Measurements from ENCODE around the gene KIF1B.

The KIF1B gene

GRCh38 chr1:10325521-10325920, 115.2 kb downstream of the KIF1B start:
- ChIA-PET POLR2A (no interaction called here), CTCF (no interaction called here)
- DNase-seq (ENCODE audit: extremely low spot score), result no peak
- TF ChIP-seq ELF4 (IDR thresholded peaks at IDR 0.05) (no peak), PKNOX1 (IDR thresholded peaks at IDR 0.05) (no peak), FOXK2 (IDR thresholded peaks at IDR 0.05) (no peak), FOXM1 (IDR thresholded peaks at IDR 0.05; ENCODE audit: borderline replicate concordance) (no peak), LEF1 (IDR thresholded peaks at IDR 0.05; ENCODE audit: borderline replicate concordance) (no peak), FOXA1 (IDR thresholded peaks at IDR 0.05) (no peak), ZNF384 (IDR thresholded peaks at IDR 0.05) (no peak), BHLHE40 (IDR thresholded peaks at IDR 0.05; ENCODE audit: borderline replicate concordance) (no peak), NFRKB (IDR thresholded peaks at IDR 0.05) (no peak), SUZ12 (IDR thresholded peaks at IDR 0.05) (no peak), L3MBTL2 (conservative IDR thresholded peaks at IDR 0.05) (no peak), SP1 (IDR thresholded peaks at IDR 0.05) (no peak), TARDBP (IDR thresholded peaks at IDR 0.05) (no peak), CTBP1 (IDR thresholded peaks at IDR 0.05; ENCODE audit: borderline replicate concordance) (no peak), ARNT (IDR thresholded peaks at IDR 0.05) (no peak), HDGF (IDR thresholded peaks at IDR 0.05; ENCODE audit: borderline replicate concordance) (no peak)

- POLR2A ChIA-PET, result no interaction called here
- no peak for DNase-seq (ENCODE audit: extremely low spot score)
- TF ChIP-seq ZNF384 (IDR thresholded peaks at IDR 0.05) (no peak), CTBP1 (IDR thresholded peaks at IDR 0.05; ENCODE audit: borderline replicate concordance) (no peak), L3MBTL2 (conservative IDR thresholded peaks at IDR 0.05) (no peak), ELF4 (IDR thresholded peaks at IDR 0.05) (no peak), ARNT (IDR thresholded peaks at IDR 0.05) (no peak), BHLHE40 (IDR thresholded peaks at IDR 0.05; ENCODE audit: borderline replicate concordance) (no peak), FOXA1 (IDR thresholded peaks at IDR 0.05) (no peak), TARDBP (IDR thresholded peaks at IDR 0.05) (no peak), HDGF (IDR thresholded peaks at IDR 0.05; ENCODE audit: borderline replicate concordance) (no peak), PKNOX1 (IDR thresholded peaks at IDR 0.05) (no peak), NFRKB (IDR thresholded peaks at IDR 0.05) (no peak), LEF1 (IDR thresholded peaks at IDR 0.05; ENCODE audit: borderline replicate concordance) (no peak), FOXM1 (IDR thresholded peaks at IDR 0.05; ENCODE audit: borderline replicate concordance) (no peak), SUZ12 (IDR thresholded peaks at IDR 0.05) (no peak), FOXK2 (IDR thresholded peaks at IDR 0.05) (no peak), SP1 (IDR thresholded peaks at IDR 0.05) (no peak)
- CTCF ChIA-PET, result no interaction called here
These were observed 115.9 kb downstream of the KIF1B start for GRCh38 chr1:10326251-10326650.

- TF ChIP-seq BHLHE40 (IDR thresholded peaks at IDR 0.05; ENCODE audit: borderline replicate concordance), result no peak
- no peak for TF ChIP-seq ELF4 (IDR thresholded peaks at IDR 0.05)
- no peak for TF ChIP-seq FOXK2 (IDR thresholded peaks at IDR 0.05)
- no peak for TF ChIP-seq FOXM1 (IDR thresholded peaks at IDR 0.05; ENCODE audit: borderline replicate concordance)
- TF ChIP-seq ARNT (IDR thresholded peaks at IDR 0.05), result no peak
- CTCF ChIA-PET, result no interaction called here
- no peak for DNase-seq (ENCODE audit: extremely low spot score)
- POLR2A ChIA-PET, result no interaction called here
These were observed 118.0 kb downstream of the KIF1B start for GRCh38 chr1:10328180-10328963.

GRCh38 chr1:10337436-10337835, 127.1 kb downstream of the KIF1B start:
- no peak for TF ChIP-seq NFRKB (IDR thresholded peaks at IDR 0.05)
- TF ChIP-seq ELF4 (IDR thresholded peaks at IDR 0.05), result no peak
- TF ChIP-seq ARNT (IDR thresholded peaks at IDR 0.05), result no peak
- TF ChIP-seq LEF1 (IDR thresholded peaks at IDR 0.05; ENCODE audit: borderline replicate concordance), result no peak
- no peak for TF ChIP-seq ZNF384 (IDR thresholded peaks at IDR 0.05)
- TF ChIP-seq FOXA1 (IDR thresholded peaks at IDR 0.05), result no peak
- TF ChIP-seq FOXK2 (IDR thresholded peaks at IDR 0.05), result no peak
- TF ChIP-seq FOXM1 (IDR thresholded peaks at IDR 0.05; ENCODE audit: borderline replicate concordance), result no peak
- no peak for TF ChIP-seq L3MBTL2 (conservative IDR thresholded peaks at IDR 0.05)
- no peak for TF ChIP-seq SUZ12 (IDR thresholded peaks at IDR 0.05)
- ChIA-PET POLR2A (interaction anchor here (1.0 kb wide), 1 partner anchor 127 kb away, joined by 3 read pairs; the partner anchor contains the start of gene KIF1B), CTCF (interaction anchor here (1.3 kb wide), 1 partner anchor 128 kb away, joined by 5 read pairs; no protein-coding TSS in a partner anchor)
- no peak for DNase-seq (ENCODE audit: extremely low spot score)

GRCh38 chr1:10338047-10338446, 127.7 kb downstream of the KIF1B start:
- DNase-seq (ENCODE audit: extremely low spot score), result peak; percentile 62
- POLR2A ChIA-PET, result interaction anchor here (1.0 kb wide), 1 partner anchor 128 kb away, joined by 3 read pairs; the partner anchor contains the start of gene KIF1B
- CTCF ChIA-PET, result interaction anchor here (0.6 to 1.3 kb wide), 4 partner anchors 129 to 334 kb away, joined by 3 to 10 read pairs (median 6); no protein-coding TSS in a partner anchor
- TF ChIP-seq L3MBTL2 (conservative IDR thresholded peaks at IDR 0.05), result no peak
- no peak for TF ChIP-seq HDGF (IDR thresholded peaks at IDR 0.05; ENCODE audit: borderline replicate concordance)
- no peak for TF ChIP-seq PKNOX1 (IDR thresholded peaks at IDR 0.05)
- TF ChIP-seq SUZ12 (IDR thresholded peaks at IDR 0.05), result no peak
- no peak for TF ChIP-seq ARNT (IDR thresholded peaks at IDR 0.05)
- TF ChIP-seq FOXA1 (IDR thresholded peaks at IDR 0.05), result no peak
- no peak for TF ChIP-seq ZNF384 (IDR thresholded peaks at IDR 0.05)
- no peak for TF ChIP-seq BHLHE40 (IDR thresholded peaks at IDR 0.05; ENCODE audit: borderline replicate concordance)
- TF ChIP-seq LEF1 (IDR thresholded peaks at IDR 0.05; ENCODE audit: borderline replicate concordance), result no peak
- no peak for TF ChIP-seq SP1 (IDR thresholded peaks at IDR 0.05)
- TF ChIP-seq ELF4 (IDR thresholded peaks at IDR 0.05), result no peak
- no peak for TF ChIP-seq NFRKB (IDR thresholded peaks at IDR 0.05)
- TF ChIP-seq TARDBP (IDR thresholded peaks at IDR 0.05), result no peak
- TF ChIP-seq CTBP1 (IDR thresholded peaks at IDR 0.05; ENCODE audit: borderline replicate concordance), result no peak
- TF ChIP-seq FOXM1 (IDR thresholded peaks at IDR 0.05; ENCODE audit: borderline replicate concordance), result no peak
- TF ChIP-seq FOXK2 (IDR thresholded peaks at IDR 0.05), result no peak
